Endothelial cell of umbilical vein (primary cell): ENCODE measurements around the gene HYDIN. TPM values are rescaled to one million over a fixed set of nuclear protein-coding genes. Genes with fewer than 3 reads are reported as not detected.
"Not testable (repeated sequence)": the region's sequence is repeated elsewhere in the genome, so short reads cannot be mapped to it uniquely, and the experiment has no call there.

ENCODE experiments used
- BruUV-seq: library from RNA; stranded (reverse); fragments of 400-500 nt; replicated peaks from 2 replicates; lab custom pipeline; 2021; lab: Mats Ljungman, UMichigan
- CTCF ChIA-PET: fragments of 300-600, 350-600 bp; sonication (Branson Sonifier 250); formaldehyde crosslinking; loops from one replicate; lab custom pipeline; 2021; ENCODE audit warnings: antibody characterized with exemption, inconsistent platforms; lab: Charles Lee
- POLR2A ChIA-PET: fragments of 300-600, 350-600 bp; sonication (Branson Sonifier 250); formaldehyde crosslinking; loops from one replicate; lab custom pipeline; 2021; ENCODE audit warnings: antibody characterized with exemption, inconsistent platforms; lab: Charles Lee
- DNase-seq: peaks from one replicate; pipeline ENCODE4 v3.0.0-alpha.2; 2011; ENCODE audit warnings: low read depth, low spot score
- FAIRE-seq: peaks from 2 replicates; lab custom pipeline; 2011; peaks lifted over from hg19 to GRCh38; lab: Jason Lieb, UNC
- H2AFZ ChIP-seq: 2 replicates; pipeline ENCODE4 v1.6.0; 2012; ENCODE audit warnings: low read depth, low read length, control low read depth, inconsistent platforms
- H3K27ac ChIP-seq: 2 replicates; pipeline ENCODE4 v1.5.1; 2011; ENCODE audit warnings: low read depth, mild to moderate bottlenecking, control low read depth, low read length, moderate library complexity; ENCODE audit not compliant: insufficient read depth
- H3K27me3 ChIP-seq, 2 experiments: 2 replicates each; pipeline versions ENCODE4 v1.6.0 to v1.6.1; 2011; ENCODE audit warnings: low read length in 2 of 2, mixed read lengths in 1 of 2; ENCODE audit not compliant: control insufficient read depth in 2 of 2, insufficient read depth in 2 of 2
- H3K36me3 ChIP-seq, 2 experiments: 2 replicates in 1 of 2; 3 replicates in 1 of 2; pipeline ENCODE4 v1.5.1; 2011; ENCODE audit warnings: low read length in 2 of 2, mild to moderate bottlenecking in 1 of 2, moderate library complexity in 1 of 2; ENCODE audit not compliant: control insufficient read depth in 2 of 2, insufficient read depth in 2 of 2; ENCODE audit errors: extremely low read depth in 1 of 2
- H3K4me1 ChIP-seq: 3 replicates; pipeline ENCODE4 v1.5.1; 2011; ENCODE audit warnings: mild to moderate bottlenecking, low read length; ENCODE audit not compliant: control insufficient read depth, insufficient read depth; ENCODE audit errors: extremely low read depth
- H3K4me2 ChIP-seq: 2 replicates; pipeline ENCODE4 v1.6.1; 2011; ENCODE audit warnings: low read length, control low read depth, mixed read lengths; ENCODE audit not compliant: insufficient read depth
- H3K4me3 ChIP-seq, 3 experiments: fragments of 200-600 bp in 1 of 3; sonication (generic), shearing (Covaris generic) in 1 of 3; replicated peaks in 1 of 3; 2 replicates each; pipeline ENCODE4 v1.5.1; 2011 to 2016; ENCODE audit warnings: control low read depth in 3 of 3, low read length in 3 of 3, mild to moderate bottlenecking in 2 of 3, inconsistent platforms in 1 of 3, low read depth in 1 of 3, moderate library complexity in 1 of 3; ENCODE audit not compliant: insufficient read depth in 1 of 3
- H3K79me2 ChIP-seq: 2 replicates; pipeline ENCODE4 v1.6.0; 2012; ENCODE audit warnings: low read length, inconsistent platforms; ENCODE audit not compliant: control insufficient read depth, insufficient read depth
- H3K9ac ChIP-seq: replicated peaks from 2 replicates; pipeline ENCODE3; 2011; ENCODE audit warnings: low read length, control low read depth; ENCODE audit not compliant: insufficient read depth; ENCODE audit errors: extremely low read depth
- H3K9me1 ChIP-seq: replicated peaks from 3 replicates; pipeline ENCODE4 v1.6.0; 2011; ENCODE audit warnings: mild to moderate bottlenecking, low read length; ENCODE audit not compliant: control insufficient read depth, insufficient read depth; ENCODE audit errors: extremely low read depth
- H3K9me3 ChIP-seq: replicated peaks from 2 replicates; pipeline ENCODE4 v1.5.1; 2012; ENCODE audit warnings: low read length, inconsistent platforms; ENCODE audit not compliant: control insufficient read depth, insufficient read depth
- H4K20me1 ChIP-seq: replicated peaks from 2 replicates; pipeline ENCODE3; 2011; ENCODE audit warnings: mild to moderate bottlenecking, low read length; ENCODE audit not compliant: control insufficient read depth, insufficient read depth; ENCODE audit errors: extremely low read depth
- dilution Hi-C: fragments of 300-500 bp; cut with MboI; formaldehyde crosslinking; loops from one replicate; pipeline ENCODE4 v1.15.0; 2019; ENCODE audit warnings: low sequenced_read_pairs; ENCODE audit not compliant: extremely low pct_ligation_motif_present
- intact Hi-C: fragments of 100-400 bp; cut with micrococcal nuclease; formaldehyde crosslinking; loops from one replicate; pipeline ENCODE4 v1.10.0; 2022
- polyA plus RNA-seq, 4 experiments: library from polyadenylated mRNA; depleted of rRNA in 3 of 4; stranded (reverse) in 3 of 4; unstranded in 1 of 4; fragments of >200 nt; gene quantifications; 2 replicates each; pipeline versions ENCODE4 v1.2.1 to v1.2.3, GENCODE V29; 2011 to 2012; ENCODE audit warnings: missing spikeins in 1 of 4
- total RNA-seq: library from RNA; stranded (reverse); gene quantifications from 2 replicates; pipeline ENCODE4 v1.2.3, GENCODE V29; 2021

HYDIN gene
- total and polyA plus RNA-seq, 2 donors (not counting 3 experiments of a cell fraction or from before 2014, with no cell fraction given) = not detected

DNA sequence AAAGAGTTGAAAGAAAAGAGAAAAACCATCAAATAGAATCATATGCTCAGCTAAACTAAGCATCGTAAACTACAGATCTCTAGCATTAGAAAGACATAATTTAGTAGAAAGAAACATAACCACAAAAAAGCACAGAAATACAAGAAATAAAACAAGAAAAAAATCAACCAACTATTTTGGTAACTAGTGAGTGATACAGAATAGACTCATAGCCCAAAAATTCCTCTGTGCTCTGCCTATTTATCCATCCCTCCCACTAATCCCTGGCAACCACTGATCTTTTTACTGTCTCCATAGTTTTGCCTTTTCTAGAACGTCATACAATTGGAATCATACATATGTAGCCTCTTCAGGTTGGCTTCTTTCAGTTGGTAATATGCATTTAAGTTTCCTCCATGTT lies 180.2 kb downstream of the HYDIN start:
- POLR2A ChIA-PET, BruUV-seq: not testable (repeated sequence)

DNA sequence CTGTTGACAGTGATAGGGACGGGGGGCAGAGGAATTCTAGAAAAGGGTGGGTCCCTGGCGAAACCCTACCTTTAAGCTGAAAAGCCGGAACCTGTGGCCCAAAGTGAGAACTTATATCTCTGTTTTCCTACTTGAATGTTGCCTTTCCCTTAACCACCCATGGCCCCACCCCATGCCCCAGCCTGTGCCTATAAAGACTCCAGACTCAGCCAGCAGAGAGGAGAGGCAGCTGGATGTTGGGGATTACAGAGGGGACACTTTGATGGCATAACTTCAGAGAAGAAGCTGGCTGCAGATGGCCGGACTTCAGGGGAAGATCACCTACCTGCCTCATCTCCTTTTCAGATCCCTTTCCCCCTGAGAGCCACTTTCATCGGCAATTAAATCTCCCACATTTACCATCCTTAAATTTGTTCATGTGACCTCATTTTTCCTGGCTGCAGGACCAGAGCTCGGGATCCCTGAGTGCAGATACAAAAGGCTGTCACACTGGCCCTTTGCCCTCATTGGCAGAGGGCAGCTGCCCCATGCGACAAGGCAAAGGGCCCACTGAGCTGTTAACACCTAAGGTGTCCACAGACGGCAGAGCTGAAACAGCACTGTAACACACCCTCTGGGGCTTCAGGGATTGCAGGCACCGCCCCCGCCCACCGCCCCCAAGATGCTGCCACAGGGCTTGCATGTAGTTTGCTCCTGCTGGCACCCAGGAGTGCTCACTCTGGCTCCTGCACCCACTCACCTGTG lies 191.0 kb downstream of the HYDIN start:
- H3K9me3 ChIP-seq, H3K4me1 ChIP-seq, H3K4me2 ChIP-seq, H3K27me3 ChIP-seq, H3K9me1 ChIP-seq, FAIRE-seq, CTCF ChIA-PET, BruUV-seq, intact Hi-C loops, H2AFZ ChIP-seq, H4K20me1 ChIP-seq, H3K27ac ChIP-seq, POLR2A ChIA-PET, H3K4me3 ChIP-seq, H3K79me2 ChIP-seq, H3K36me3 ChIP-seq, H3K9ac ChIP-seq, DNase-seq, dilution Hi-C loops: not testable (repeated sequence)

More for the DNA sequence above, 180.2 kb downstream of the HYDIN start:
- DNase-seq, H3K4me3 ChIP-seq, H3K4me1 ChIP-seq, H3K36me3 ChIP-seq, H2AFZ ChIP-seq, intact Hi-C loops, H3K9ac ChIP-seq, H3K9me3 ChIP-seq, H3K4me2 ChIP-seq, H3K9me1 ChIP-seq, H3K27me3 ChIP-seq, dilution Hi-C loops, H3K27ac ChIP-seq, H4K20me1 ChIP-seq, FAIRE-seq, H3K79me2 ChIP-seq, CTCF ChIA-PET: not testable (repeated sequence)

DNA sequence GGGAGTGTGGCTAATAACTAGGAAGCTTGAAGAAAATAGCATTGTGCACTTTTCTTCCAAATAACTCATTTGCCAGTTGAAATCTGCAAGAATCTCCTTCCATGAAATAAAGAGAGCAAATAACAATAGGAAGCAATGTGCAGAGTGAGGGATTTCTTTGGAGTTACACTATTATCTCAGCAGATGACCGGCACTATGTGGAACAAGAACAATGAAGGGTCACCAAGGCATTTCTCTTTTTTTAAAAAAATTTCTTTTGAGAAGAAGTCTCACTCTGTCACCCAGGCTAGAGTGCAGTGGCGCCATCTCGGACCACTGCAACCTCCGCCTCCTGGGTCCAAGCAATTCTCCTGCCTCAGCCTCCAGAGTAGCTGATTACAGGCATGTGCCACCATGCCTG lies 192.1 kb downstream of the HYDIN start:
- H3K36me3 ChIP-seq, H3K4me3 ChIP-seq, H3K4me2 ChIP-seq, DNase-seq, intact Hi-C loops, H3K27ac ChIP-seq, H3K4me1 ChIP-seq, H3K27me3 ChIP-seq, BruUV-seq, H4K20me1 ChIP-seq, dilution Hi-C loops, H3K9me1 ChIP-seq, H3K9ac ChIP-seq, H2AFZ ChIP-seq, H3K79me2 ChIP-seq, POLR2A ChIA-PET, CTCF ChIA-PET, FAIRE-seq, H3K9me3 ChIP-seq: not testable (repeated sequence)

DNA sequence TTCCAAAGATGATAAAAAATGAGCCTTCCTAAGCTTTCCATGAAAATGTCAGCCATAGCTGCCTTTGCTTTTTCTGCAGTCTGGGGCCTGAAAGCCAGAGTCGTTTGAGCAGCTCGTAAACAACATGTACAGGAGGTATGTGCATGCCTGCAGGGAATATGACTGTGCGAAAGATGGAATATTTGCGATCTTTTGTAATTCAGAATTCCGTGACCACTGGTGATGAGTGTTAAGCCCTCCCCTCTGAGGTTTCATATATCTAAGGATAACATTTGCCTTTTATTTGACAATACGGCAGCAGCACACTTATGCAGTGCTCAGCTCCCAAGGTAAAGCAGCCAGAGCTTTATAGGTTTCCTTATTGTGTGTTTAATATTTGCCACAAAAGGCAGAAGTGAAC lies 192.5 kb downstream of the HYDIN start:
- FAIRE-seq, H3K79me2 ChIP-seq, CTCF ChIA-PET: not testable (repeated sequence)

More for the DNA sequence above, 192.5 kb downstream of the HYDIN start:
- H3K9ac ChIP-seq, intact Hi-C loops, BruUV-seq, H4K20me1 ChIP-seq, H3K4me3 ChIP-seq, H3K36me3 ChIP-seq, dilution Hi-C loops, H3K4me2 ChIP-seq, H3K4me1 ChIP-seq, H3K9me1 ChIP-seq, H3K27ac ChIP-seq, H2AFZ ChIP-seq, DNase-seq, POLR2A ChIA-PET, H3K9me3 ChIP-seq, H3K27me3 ChIP-seq: not testable (repeated sequence)
